Kidney (tissue), 14 donors: Measurements from ENCODE around the gene SWI5. TPM values are rescaled to one million over a fixed set of nuclear protein-coding genes. Genes with fewer than 3 reads are reported as not detected.

Experiments
- DNase-seq, 5 donors: peaks; one replicate each; pipeline ENCODE4 v3.0.0-alpha.2; 2013 to 2020
- FAIRE-seq: peaks from 2 replicates; lab custom pipeline; 2012; peaks lifted over from hg19 to GRCh38; lab: Jason Lieb, UNC
- H3K27ac ChIP-seq, 2 donors: one replicate each; pipeline ENCODE4 v1.7.0; 2013; ENCODE audit warnings: low read depth in 2 of 2, low read length in 2 of 2, inconsistent platforms in 1 of 2
- H3K27me3 ChIP-seq: one replicate; pipeline ENCODE4 v1.7.1; 2013; ENCODE audit warnings: low read length, inconsistent platforms; ENCODE audit not compliant: control insufficient read depth, insufficient read depth
- H3K36me3 ChIP-seq, 3 donors: one replicate each; pipeline versions ENCODE4 v1.7.0 to v1.7.1; 2013; ENCODE audit warnings: low read length in 3 of 3, control low read depth in 1 of 3, inconsistent platforms in 1 of 3; ENCODE audit not compliant: insufficient read depth in 3 of 3, control insufficient read depth in 2 of 3
- H3K4me1 ChIP-seq, 3 donors: one replicate each; pipeline versions ENCODE4 v1.7.0 to v1.7.1; 2013; ENCODE audit warnings: low read length in 3 of 3, inconsistent platforms in 1 of 3, low read depth in 1 of 3; ENCODE audit not compliant: control insufficient read depth in 2 of 3, insufficient read depth in 2 of 3
- H3K4me3 ChIP-seq, 3 donors: one replicate each; pipeline versions ENCODE4 v1.7.0 to v1.8.1; 2013; ENCODE audit warnings: low read length in 3 of 3, control low read depth in 1 of 3, inconsistent platforms in 1 of 3
- H3K9ac ChIP-seq, 3 donors: one replicate each; pipeline versions ENCODE4 v1.7.0 to v1.7.1; 2013; ENCODE audit warnings: low read length in 3 of 3, control low read depth in 1 of 3, inconsistent platforms in 1 of 3
- H3K9me3 ChIP-seq, 3 donors: one replicate each; pipeline versions ENCODE4 v1.7.0 to v1.7.1; 2013; ENCODE audit warnings: low read length in 3 of 3, control low read depth in 1 of 3, inconsistent platforms in 1 of 3; ENCODE audit not compliant: control insufficient read depth in 2 of 3, insufficient read depth in 1 of 3
- intact Hi-C: fragments of 100-400 bp; cut with DNase I; formaldehyde crosslinking; loops from one replicate; pipeline ENCODE4 v1.11.1; 2022
- polyA plus RNA-seq: library from polyadenylated mRNA; stranded (reverse); fragments of 350-450 nt; fragmentation: Illumina TruSeq; extraction: RNeasy Lipid Tissue Mini Kit (QIAGEN cat#74804); gene quantifications from one replicate; pipeline ENCODE4 v1.2.3, GENCODE V29; 2014; ENCODE audit warnings: low read depth, low replicate concordance; ENCODE audit not compliant: insufficient read depth
- total RNA-seq: library from RNA; stranded (reverse); fragmentation: NEBNext Ultra II Directional; extraction: Animal tissue kit (Norgen Biotek cat#: 25700); gene quantifications from one replicate; pipeline ENCODE4 v1.2.1, GENCODE V29; 2021
- TF ChIP-seq, protein P1 (sequence below): IDR thresholded peaks from 3 replicates; pipeline ENCODE4 v1.5.1; 2012; ENCODE audit warnings: mild to moderate bottlenecking, moderate library complexity, borderline replicate concordance; ENCODE audit not compliant: insufficient read depth; ENCODE audit errors: extremely low read depth
- donor health status: control.
- donor health status: control.
- donor health status: control.
- donor health status: control.
- donor health status: control.
- donor health status: DM: yes; HTN: yes; CAD: no.
- donor health status: Normal renal cell carcinoma (clear cell type).

SWI5 gene
- total and polyA plus RNA-seq, 2 donors from 2014 or later = 20.3 to 67.8 TPM

- no peak for FAIRE-seq
Measured at GRCh38 chr9:128242124-128242523, 34.0 kb upstream of the SWI5 start.

DNA sequence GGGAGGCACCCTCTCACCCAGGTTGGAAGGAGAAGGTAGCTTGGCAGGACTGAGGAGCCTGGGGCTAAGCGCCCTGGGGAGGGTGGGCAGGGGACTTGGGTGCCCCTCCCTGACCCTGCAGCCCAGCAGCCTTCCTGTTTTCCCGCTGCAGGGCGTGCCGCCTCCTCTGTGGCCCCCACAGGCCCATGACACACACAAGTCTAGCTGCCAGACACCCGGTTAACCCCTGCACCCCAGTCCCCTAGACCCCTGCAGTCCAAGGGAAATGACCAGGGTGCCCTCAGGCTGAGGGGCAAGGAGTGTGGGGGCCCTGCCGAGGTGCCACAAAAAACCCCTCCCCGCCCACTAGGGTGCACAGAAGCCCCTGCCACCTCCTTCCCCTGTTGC, 33.3 kb upstream of the SWI5 start:
- DNase-seq (peak in 1 of 5 donors; percentile 48), FAIRE-seq (no peak)
- intact Hi-C loops = no loop called here
- no peak overlapping the region for H3K4me3 ChIP-seq
- no peaks in the 10 kb centered on the region for H3K9me3 ChIP-seq
- no peak overlapping the region for H3K27ac ChIP-seq
- H3K27me3 ChIP-seq = no peaks in the 10 kb centered on the region
- no peaks in the 10 kb centered on the region for H3K36me3 ChIP-seq
- H3K4me1 ChIP-seq = peaks cover 0 to 6% (median 4%) of the 10 kb centered on the region in 3 donors
- TF ChIP-seq, protein P1, sequence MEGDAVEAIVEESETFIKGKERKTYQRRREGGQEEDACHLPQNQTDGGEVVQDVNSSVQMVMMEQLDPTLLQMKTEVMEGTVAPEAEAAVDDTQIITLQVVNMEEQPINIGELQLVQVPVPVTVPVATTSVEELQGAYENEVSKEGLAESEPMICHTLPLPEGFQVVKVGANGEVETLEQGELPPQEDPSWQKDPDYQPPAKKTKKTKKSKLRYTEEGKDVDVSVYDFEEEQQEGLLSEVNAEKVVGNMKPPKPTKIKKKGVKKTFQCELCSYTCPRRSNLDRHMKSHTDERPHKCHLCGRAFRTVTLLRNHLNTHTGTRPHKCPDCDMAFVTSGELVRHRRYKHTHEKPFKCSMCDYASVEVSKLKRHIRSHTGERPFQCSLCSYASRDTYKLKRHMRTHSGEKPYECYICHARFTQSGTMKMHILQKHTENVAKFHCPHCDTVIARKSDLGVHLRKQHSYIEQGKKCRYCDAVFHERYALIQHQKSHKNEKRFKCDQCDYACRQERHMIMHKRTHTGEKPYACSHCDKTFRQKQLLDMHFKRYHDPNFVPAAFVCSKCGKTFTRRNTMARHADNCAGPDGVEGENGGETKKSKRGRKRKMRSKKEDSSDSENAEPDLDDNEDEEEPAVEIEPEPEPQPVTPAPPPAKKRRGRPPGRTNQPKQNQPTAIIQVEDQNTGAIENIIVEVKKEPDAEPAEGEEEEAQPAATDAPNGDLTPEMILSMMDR = no peak
- no peak overlapping the region for H3K9ac ChIP-seq

More at GRCh38 chr9:128242124-128242523, 34.0 kb upstream of the SWI5 start:
- Histone ChIP-seq H3K27ac (no peak overlapping the region), H3K9ac (no peak overlapping the region), H3K36me3 (no peaks in the 10 kb centered on the region), H3K4me3 (no peak overlapping the region), H3K27me3 (no peaks in the 10 kb centered on the region), H3K9me3 (no peaks in the 10 kb centered on the region), H3K4me1 (peaks cover 0 to 6% (median 4%) of the 10 kb centered on the region in 3 donors)
- TF ChIP-seq, protein P1 = no peak
- DNase-seq = no peak
- intact Hi-C loops = no loop called here

DNA sequence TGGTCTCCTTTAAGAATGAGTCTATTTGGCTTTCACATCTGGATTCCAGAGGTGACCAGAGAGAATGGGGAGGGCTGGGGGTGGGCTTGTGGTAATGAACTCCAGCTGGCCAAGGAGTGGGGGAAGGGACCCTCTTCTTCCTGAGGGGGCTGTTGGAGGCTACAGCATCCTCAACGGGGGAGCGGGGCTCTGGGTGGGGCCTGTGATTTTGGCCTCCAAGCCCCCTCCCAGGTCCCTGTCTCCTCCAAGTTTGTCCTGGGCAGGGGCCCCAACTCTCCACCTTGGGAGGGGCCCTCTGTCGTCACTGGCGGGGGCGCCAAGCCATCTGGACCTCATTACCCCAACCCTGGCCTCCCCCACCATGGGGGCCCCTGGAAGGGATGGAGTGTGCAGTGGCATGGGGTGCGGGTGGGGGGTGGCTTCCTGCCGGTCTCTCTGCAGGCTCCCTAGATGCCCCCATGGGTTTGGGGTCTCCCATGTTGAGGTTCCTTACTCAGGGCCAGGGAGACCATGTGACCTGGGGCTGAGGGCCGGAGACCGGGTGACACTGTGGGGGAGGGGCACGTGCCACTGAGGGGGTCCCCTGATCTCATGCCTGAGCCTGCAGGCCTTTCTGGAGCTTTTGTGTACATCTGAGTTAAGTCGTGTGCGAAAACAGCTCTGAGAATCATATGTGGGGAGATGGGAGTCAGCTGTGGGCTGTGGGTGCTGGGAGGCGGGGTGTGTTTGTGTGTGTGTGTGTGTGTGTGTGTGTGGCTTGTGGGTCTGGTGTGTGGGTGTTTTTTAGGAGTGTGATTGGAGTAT, 32.7 kb upstream of the SWI5 start:
- no peak overlapping the region for H3K9ac ChIP-seq
- H3K4me3 ChIP-seq = peak overlapping the region in 1 of 3 donors; percentile 73
- no peaks in the 10 kb centered on the region for H3K36me3 ChIP-seq
- no peaks in the 10 kb centered on the region for H3K9me3 ChIP-seq
- H3K27me3 ChIP-seq = no peaks in the 10 kb centered on the region
- peaks cover 0 to 6% (median 4%) of the 10 kb centered on the region in 3 donors for H3K4me1 ChIP-seq
- no peak for FAIRE-seq
- H3K27ac ChIP-seq = no peak overlapping the region
- peak; percentile 38 to 89 (median 66) for DNase-seq
- TF ChIP-seq, protein P1 = no peak
- intact Hi-C loops = no loop called here
